Keratinocyte (primary cell): ENCODE measurements around the gene PRR22.

ENCODE experiments used
- CTCF ChIP-seq, 3 experiments: IDR thresholded peaks in 1 of 3; conservative IDR thresholded peaks in 1 of 3; optimal IDR thresholded peaks in 1 of 3; 2 replicates in 2 of 3; 3 replicates in 1 of 3; pipeline versions ENCODE3 to v1.5.1; 2011; ENCODE audit warnings: low read length in 3 of 3, mild to moderate bottlenecking in 3 of 3, moderate library complexity in 2 of 3, control low read depth in 1 of 3, inconsistent platforms in 1 of 3; ENCODE audit not compliant: insufficient read depth in 2 of 3; ENCODE audit errors: extremely low read depth in 1 of 3
- EZH2 ChIP-seq: IDR thresholded peaks from one replicate; pipeline ENCODE4 v1.6.1; 2012; ENCODE audit warnings: inconsistent platforms, mild to moderate bottlenecking, low read length, moderate library complexity

GRCh38 chr19:5743630-5744029, 40.9 kb downstream of the PRR22 start:
- TF ChIP-seq CTCF (optimal IDR thresholded peaks at IDR 0.05 in 1 of 3, IDR thresholded peaks at IDR 0.05 in 1 of 3, conservative IDR thresholded peaks at IDR 0.05 in 1 of 3; ENCODE audit: extremely low read depth in 1 of 3, insufficient read depth in 2 of 3, low read length in 3 of 3): no peak
- TF ChIP-seq EZH2: no peak
